Measurements from ENCODE around the gene GTF2H3.

Gene GTF2H3

GRCh38 chr12:123696646-123697045, 63.0 kb downstream of the GTF2H3 start:
- TF ChIP-seq, protein P1, sequence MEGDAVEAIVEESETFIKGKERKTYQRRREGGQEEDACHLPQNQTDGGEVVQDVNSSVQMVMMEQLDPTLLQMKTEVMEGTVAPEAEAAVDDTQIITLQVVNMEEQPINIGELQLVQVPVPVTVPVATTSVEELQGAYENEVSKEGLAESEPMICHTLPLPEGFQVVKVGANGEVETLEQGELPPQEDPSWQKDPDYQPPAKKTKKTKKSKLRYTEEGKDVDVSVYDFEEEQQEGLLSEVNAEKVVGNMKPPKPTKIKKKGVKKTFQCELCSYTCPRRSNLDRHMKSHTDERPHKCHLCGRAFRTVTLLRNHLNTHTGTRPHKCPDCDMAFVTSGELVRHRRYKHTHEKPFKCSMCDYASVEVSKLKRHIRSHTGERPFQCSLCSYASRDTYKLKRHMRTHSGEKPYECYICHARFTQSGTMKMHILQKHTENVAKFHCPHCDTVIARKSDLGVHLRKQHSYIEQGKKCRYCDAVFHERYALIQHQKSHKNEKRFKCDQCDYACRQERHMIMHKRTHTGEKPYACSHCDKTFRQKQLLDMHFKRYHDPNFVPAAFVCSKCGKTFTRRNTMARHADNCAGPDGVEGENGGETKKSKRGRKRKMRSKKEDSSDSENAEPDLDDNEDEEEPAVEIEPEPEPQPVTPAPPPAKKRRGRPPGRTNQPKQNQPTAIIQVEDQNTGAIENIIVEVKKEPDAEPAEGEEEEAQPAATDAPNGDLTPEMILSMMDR (IDR thresholded peaks at IDR 0.05; ENCODE audit: unreplicated experiment in 3 of 3), result no peak
- H3K9me3 Mint-ChIP-seq, result no peaks in the 10 kb centered on the region
- no peaks in the 10 kb centered on the region for H3K27me3 Mint-ChIP-seq (ENCODE audit: low read depth)
- H3K36me3 Mint-ChIP-seq (ENCODE audit: low read depth), result peaks cover 61% of the 10 kb centered on the region
- H3K27ac Mint-ChIP-seq, result no peak overlapping the region
- H3K4me3 Mint-ChIP-seq, result no peak overlapping the region
- H3K4me1 Mint-ChIP-seq, result no peaks in the 10 kb centered on the region

GRCh38 chr12:123705935-123706334, 72.3 kb downstream of the GTF2H3 start:
- H3K4me3 Mint-ChIP-seq, result no peak overlapping the region
- no peaks in the 10 kb centered on the region for H3K4me1 Mint-ChIP-seq
- H3K36me3 Mint-ChIP-seq (ENCODE audit: low read depth), result peaks cover 49% of the 10 kb centered on the region
- TF ChIP-seq, protein P1 (IDR thresholded peaks at IDR 0.05; ENCODE audit: unreplicated experiment in 3 of 3), result no peak
- H3K27ac Mint-ChIP-seq, result no peak overlapping the region
- H3K27me3 Mint-ChIP-seq (ENCODE audit: low read depth), result no peaks in the 10 kb centered on the region
- H3K9me3 Mint-ChIP-seq, result no peaks in the 10 kb centered on the region

- Mint-ChIP-seq H3K4me3 (no peak overlapping the region), H3K27ac (no peak overlapping the region), H3K36me3 (ENCODE audit: low read depth) (peaks cover 36% of the 10 kb centered on the region), H3K4me1 (no peaks in the 10 kb centered on the region), H3K9me3 (no peaks in the 10 kb centered on the region), H3K27me3 (ENCODE audit: low read depth) (no peaks in the 10 kb centered on the region)
- TF ChIP-seq, protein P1 (IDR thresholded peaks at IDR 0.05; ENCODE audit: unreplicated experiment in 3 of 3), result no peak
These were observed 73.8 kb downstream of the GTF2H3 start for GRCh38 chr12:123707466-123707865.

Data from nephron (organoid).